ENCODE data around the gene ATG5. TPM values are rescaled to one million over a fixed set of nuclear protein-coding genes. Genes with fewer than 3 reads are reported as not detected.

ATG5 gene
- polyA plus RNA-seq, 1 donor from 2014 or later, result 45.5 TPM

DNA sequence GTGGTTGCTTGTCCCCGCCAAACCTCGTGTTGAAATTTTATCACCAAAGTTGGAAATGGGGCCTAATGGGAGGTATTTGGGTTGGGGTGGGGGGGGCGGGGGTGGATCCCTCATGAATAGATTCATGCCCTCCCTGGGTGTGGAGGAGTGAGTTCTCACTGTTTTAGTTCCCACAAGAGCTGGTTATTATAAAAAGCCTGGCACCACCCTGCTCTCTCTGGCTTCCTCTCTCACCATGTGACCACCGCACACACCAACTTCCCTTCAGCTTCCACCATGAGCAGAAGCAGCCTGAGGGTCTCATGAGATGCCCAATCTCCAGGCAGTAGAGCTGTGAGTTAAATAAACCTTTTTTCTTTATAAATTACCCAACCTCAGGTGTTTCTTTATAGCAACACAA lies 128.1 kb downstream of the ATG5 start:
- no peak overlapping the region for H2AFZ ChIP-seq (ENCODE audit: low read depth, low read length)
- H4K20me1 ChIP-seq (ENCODE audit: insufficient read depth), result no peaks in the 10 kb centered on the region
- H3K4me3 ChIP-seq (ENCODE audit: low read length), result no peak overlapping the region
- TF ChIP-seq EP300 (conservative IDR thresholded peaks at IDR 0.05; ENCODE audit: poor library complexity, severe bottlenecking), result no peak
- TF ChIP-seq, protein P1, sequence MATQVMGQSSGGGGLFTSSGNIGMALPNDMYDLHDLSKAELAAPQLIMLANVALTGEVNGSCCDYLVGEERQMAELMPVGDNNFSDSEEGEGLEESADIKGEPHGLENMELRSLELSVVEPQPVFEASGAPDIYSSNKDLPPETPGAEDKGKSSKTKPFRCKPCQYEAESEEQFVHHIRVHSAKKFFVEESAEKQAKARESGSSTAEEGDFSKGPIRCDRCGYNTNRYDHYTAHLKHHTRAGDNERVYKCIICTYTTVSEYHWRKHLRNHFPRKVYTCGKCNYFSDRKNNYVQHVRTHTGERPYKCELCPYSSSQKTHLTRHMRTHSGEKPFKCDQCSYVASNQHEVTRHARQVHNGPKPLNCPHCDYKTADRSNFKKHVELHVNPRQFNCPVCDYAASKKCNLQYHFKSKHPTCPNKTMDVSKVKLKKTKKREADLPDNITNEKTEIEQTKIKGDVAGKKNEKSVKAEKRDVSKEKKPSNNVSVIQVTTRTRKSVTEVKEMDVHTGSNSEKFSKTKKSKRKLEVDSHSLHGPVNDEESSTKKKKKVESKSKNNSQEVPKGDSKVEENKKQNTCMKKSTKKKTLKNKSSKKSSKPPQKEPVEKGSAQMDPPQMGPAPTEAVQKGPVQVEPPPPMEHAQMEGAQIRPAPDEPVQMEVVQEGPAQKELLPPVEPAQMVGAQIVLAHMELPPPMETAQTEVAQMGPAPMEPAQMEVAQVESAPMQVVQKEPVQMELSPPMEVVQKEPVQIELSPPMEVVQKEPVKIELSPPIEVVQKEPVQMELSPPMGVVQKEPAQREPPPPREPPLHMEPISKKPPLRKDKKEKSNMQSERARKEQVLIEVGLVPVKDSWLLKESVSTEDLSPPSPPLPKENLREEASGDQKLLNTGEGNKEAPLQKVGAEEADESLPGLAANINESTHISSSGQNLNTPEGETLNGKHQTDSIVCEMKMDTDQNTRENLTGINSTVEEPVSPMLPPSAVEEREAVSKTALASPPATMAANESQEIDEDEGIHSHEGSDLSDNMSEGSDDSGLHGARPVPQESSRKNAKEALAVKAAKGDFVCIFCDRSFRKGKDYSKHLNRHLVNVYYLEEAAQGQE (IDR thresholded peaks at IDR 0.05; ENCODE audit: borderline replicate concordance), result no peak
- TF ChIP-seq TAF1 (IDR thresholded peaks at IDR 0.05; ENCODE audit: low read depth), result no peak
- TF ChIP-seq, protein P2, sequence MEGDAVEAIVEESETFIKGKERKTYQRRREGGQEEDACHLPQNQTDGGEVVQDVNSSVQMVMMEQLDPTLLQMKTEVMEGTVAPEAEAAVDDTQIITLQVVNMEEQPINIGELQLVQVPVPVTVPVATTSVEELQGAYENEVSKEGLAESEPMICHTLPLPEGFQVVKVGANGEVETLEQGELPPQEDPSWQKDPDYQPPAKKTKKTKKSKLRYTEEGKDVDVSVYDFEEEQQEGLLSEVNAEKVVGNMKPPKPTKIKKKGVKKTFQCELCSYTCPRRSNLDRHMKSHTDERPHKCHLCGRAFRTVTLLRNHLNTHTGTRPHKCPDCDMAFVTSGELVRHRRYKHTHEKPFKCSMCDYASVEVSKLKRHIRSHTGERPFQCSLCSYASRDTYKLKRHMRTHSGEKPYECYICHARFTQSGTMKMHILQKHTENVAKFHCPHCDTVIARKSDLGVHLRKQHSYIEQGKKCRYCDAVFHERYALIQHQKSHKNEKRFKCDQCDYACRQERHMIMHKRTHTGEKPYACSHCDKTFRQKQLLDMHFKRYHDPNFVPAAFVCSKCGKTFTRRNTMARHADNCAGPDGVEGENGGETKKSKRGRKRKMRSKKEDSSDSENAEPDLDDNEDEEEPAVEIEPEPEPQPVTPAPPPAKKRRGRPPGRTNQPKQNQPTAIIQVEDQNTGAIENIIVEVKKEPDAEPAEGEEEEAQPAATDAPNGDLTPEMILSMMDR (IDR thresholded peaks at IDR 0.05; ENCODE audit: poor library complexity, severe bottlenecking), result no peak
- no peak for TF ChIP-seq RAD21 (conservative IDR thresholded peaks at IDR 0.05)
- no peak for TF ChIP-seq MXI1 (conservative IDR thresholded peaks at IDR 0.05; ENCODE audit: poor library complexity, severe bottlenecking)
- no peaks in the 10 kb centered on the region for H3K36me3 ChIP-seq (ENCODE audit: insufficient read depth, low read length)
- no peaks in the 10 kb centered on the region for H3K9me2 ChIP-seq (ENCODE audit: insufficient read depth, low read length)
- no peaks in the 10 kb centered on the region for H3F3A ChIP-seq (ENCODE audit: insufficient read depth, low read length, poor library complexity, severe bottlenecking)
- no peak overlapping the region for H3K4me2 ChIP-seq (ENCODE audit: low read length)
- H3K9ac ChIP-seq (ENCODE audit: low read length), result no peak overlapping the region
- H3K27me3 ChIP-seq (ENCODE audit: insufficient read depth, low read depth, low read length), result no peaks in the 10 kb centered on the region
- no peaks in the 10 kb centered on the region for H3K9me3 ChIP-seq (ENCODE audit: low read length)
- no peaks in the 10 kb centered on the region for H3K79me2 ChIP-seq (replicated peaks; ENCODE audit: insufficient read depth, low read length)
- no peak overlapping the region for H3K27ac ChIP-seq (ENCODE audit: low read length)

DNA sequence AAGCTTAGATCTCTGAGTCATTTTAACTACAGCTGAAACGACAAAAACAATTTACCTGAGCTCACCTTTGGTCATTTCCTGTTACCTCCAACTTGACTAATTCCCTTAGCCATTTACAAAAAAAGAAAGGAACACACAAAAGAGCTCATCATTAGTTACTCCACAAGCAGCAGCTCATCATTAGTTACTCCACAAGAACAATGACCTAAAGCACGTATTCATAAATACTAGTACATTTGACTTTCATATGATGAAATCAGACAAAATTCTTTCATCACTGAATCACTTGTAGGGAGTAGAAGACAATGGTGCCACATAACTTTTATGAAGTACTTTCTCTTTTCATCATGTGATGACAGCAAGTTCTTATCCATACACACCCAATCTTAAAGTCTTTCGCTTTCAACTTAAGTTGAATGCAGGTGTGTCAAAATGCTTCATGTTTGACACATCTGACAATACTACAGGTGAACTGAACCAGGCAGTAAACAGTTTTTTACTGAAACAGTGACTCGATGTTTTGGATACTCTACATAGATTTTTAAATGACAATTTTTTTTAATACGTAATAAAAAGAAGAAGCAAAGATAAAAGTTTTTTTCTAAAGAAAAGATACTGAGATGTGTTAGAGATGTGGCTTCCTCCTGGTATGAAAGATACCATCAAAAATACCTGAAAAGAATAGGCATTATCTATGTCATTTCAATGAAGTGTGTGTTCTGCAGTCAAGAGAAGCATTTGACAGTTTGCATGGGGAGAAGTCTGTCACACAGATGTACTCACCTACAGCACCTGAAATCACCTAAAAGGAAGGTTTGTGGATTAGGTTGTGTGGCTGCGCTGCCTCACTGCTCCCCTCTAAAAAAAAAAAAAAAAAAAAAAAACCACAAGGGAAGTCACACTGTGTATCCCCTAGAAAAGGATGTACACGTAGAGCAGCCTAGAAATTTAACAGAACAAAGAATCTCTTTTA lies 130.3 kb downstream of the ATG5 start:
- H3K4me3 ChIP-seq (ENCODE audit: low read length), result no peak overlapping the region
- H3K27ac ChIP-seq (ENCODE audit: low read length), result no peak overlapping the region
- no peaks in the 10 kb centered on the region for H3K36me3 ChIP-seq (ENCODE audit: insufficient read depth, low read length)
- H4K20me1 ChIP-seq (ENCODE audit: insufficient read depth), result no peaks in the 10 kb centered on the region
- H3K9me3 ChIP-seq (ENCODE audit: low read length), result no peaks in the 10 kb centered on the region
- no peak overlapping the region for H3K4me2 ChIP-seq (ENCODE audit: low read length)
- no peaks in the 10 kb centered on the region for H3K79me2 ChIP-seq (replicated peaks; ENCODE audit: insufficient read depth, low read length)
- H2AFZ ChIP-seq (ENCODE audit: low read depth, low read length), result no peak overlapping the region
- H3K27me3 ChIP-seq (ENCODE audit: insufficient read depth, low read depth, low read length), result no peaks in the 10 kb centered on the region
- H3F3A ChIP-seq (ENCODE audit: insufficient read depth, low read length, poor library complexity, severe bottlenecking), result no peaks in the 10 kb centered on the region
- TF ChIP-seq, protein P2 (IDR thresholded peaks at IDR 0.05; ENCODE audit: poor library complexity, severe bottlenecking), result no peak
- no peak for TF ChIP-seq EP300 (conservative IDR thresholded peaks at IDR 0.05; ENCODE audit: poor library complexity, severe bottlenecking)
- TF ChIP-seq, protein P1 (IDR thresholded peaks at IDR 0.05; ENCODE audit: borderline replicate concordance), result no peak
- no peak for TF ChIP-seq TAF1 (IDR thresholded peaks at IDR 0.05; ENCODE audit: low read depth)
- no peak for TF ChIP-seq EZH2 (IDR thresholded peaks at IDR 0.05; ENCODE audit: borderline replicate concordance, insufficient read depth, low read length, poor library complexity, severe bottlenecking)
- no peak for TF ChIP-seq POLR2AphosphoS5 (IDR thresholded peaks at IDR 0.05)
- no peak for TF ChIP-seq SMC3 (conservative IDR thresholded peaks at IDR 0.05; ENCODE audit: poor library complexity)
- no peak for TF ChIP-seq RAD21 (conservative IDR thresholded peaks at IDR 0.05)
- no peak overlapping the region for H3K9ac ChIP-seq (ENCODE audit: low read length)
- no peaks in the 10 kb centered on the region for H3K9me2 ChIP-seq (ENCODE audit: insufficient read depth, low read length)

Measured in neural cell (in vitro differentiated cells).